TTC549 (cell line): ENCODE data around the gene GNAI1.

Experiments
- FAIRE-seq: peaks from 2 replicates; lab custom pipeline; 2012; peaks lifted over from hg19 to GRCh38; lab: Jason Lieb, UNC

Gene GNAI1

DNA sequence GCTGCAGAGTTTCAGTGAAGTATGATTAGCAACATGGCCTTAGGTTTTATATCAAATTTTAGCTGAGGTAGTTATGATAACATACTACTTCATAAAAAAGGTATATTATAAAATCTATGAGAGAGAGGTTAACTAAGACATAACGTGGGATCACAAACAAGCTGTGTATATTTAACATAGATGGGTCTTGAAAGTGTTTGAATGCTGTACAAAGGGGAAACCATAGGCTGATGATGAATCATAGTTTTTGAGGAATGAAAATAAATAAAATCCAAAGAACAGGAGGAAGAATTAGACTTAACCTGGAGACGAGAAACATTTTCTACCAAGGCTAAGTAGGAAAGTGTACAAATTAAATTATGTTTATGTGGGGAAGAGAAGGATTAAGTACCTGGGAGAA lies 119.0 kb downstream of the GNAI1 start:
- no peak for FAIRE-seq

GRCh38 chr7:80255656-80256055 lies 121.0 kb downstream of the GNAI1 start:
- no peak for FAIRE-seq

DNA sequence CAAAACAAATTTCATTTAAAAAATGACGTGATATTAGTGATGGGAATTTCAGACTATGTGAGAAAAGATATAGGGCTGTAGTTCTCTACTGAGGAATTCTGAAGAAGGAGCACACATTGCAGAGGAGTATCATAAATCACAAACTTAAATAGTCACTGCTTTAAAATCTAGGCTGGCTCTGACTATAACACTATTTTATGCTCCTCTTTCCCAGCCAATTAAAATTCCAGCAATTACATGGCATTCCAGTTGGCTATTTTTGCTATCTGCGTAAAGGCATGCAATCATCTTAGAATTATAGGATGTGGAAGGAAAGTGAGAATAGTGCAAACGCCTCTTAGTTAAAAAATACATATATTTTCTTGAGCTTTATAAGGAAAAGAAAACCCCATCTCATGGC lies 123.1 kb downstream of the GNAI1 start:
- no peak for FAIRE-seq

- FAIRE-seq = no peak
Measured at GRCh38 chr7:80260606-80261005, 126.0 kb downstream of the GNAI1 start.

DNA sequence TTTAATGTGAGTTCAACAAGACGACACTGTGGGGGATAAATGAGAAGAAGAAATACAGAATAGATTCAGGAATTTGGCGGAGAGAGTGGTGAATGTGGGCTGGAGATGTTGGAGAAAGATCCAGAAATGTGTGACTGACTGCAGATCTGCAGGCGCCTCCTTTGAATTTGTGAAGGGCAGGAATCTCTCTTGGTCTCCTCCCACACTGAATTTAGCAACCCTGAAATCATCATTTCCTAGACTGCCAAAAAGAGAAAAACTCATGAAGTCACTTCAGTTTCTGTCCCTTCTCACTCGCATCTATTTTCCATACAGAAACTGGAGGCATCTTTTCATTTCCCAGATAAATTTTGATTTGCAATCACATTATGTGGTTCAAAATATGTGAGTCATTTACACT lies 128.7 kb downstream of the GNAI1 start:
- FAIRE-seq = no peak

GRCh38 chr7:80263821-80264220 lies 129.2 kb downstream of the GNAI1 start:
- FAIRE-seq = no peak

DNA sequence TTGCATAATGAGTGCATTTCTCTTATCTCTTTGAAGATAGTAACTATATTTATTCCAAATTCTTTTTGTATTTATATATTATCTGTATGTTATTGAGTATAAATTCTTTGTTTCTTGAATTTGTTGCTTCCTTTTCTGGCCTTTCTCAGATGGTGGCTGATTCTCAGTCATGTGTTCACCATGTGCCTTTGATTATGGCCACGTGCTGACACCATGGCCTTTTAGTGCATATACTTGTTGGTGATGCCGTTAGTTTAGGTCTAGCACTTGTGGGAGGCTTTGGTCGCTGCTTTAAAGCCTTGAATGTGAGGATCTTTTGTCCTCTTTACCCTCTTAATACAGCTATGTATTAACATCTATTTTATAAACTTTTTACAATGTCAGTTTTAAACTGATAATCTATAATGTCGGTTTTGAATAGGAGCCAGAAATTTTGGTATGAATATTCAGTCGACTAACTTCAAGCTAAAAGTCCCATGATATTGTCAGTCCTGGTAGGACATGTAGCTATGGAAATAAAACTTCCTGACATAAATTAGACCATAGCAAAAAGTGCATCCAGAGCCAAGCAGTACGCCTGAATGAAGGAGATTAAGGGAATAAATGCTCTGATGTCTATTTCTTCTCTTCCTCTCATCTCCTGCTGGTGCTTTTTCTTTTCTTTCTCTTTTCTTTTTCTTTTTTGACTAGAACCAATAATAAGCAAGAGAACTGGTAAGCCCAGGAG lies 130.3 kb downstream of the GNAI1 start:
- FAIRE-seq = no peak

- no peak for FAIRE-seq
Measured at GRCh38 chr7:80272560-80273239, 138.1 kb downstream of the GNAI1 start.

DNA sequence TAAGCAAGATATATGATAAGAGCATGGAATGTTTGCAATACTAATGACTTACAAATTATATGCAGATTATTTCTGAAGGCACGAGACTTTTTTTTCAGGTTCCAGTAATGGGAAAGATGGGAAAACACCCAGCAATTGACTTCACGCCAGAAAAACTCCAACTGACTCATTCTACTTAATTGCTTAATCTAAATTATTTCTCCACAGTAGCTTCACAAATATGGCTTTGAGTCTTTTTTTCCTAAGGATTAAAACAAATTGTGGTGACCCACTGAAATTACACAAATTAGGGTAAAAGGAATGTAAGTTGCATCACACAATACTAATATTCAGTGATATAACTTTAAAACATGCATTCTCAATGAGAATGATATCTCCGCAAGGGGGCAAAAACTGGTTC lies 138.7 kb downstream of the GNAI1 start:
- no peak for FAIRE-seq

- no peak for FAIRE-seq
Measured at GRCh38 chr7:80275192-80275605, 140.6 kb downstream of the GNAI1 start.
